Measurements from ENCODE around the gene CD47.

GRCh38 chr3:108070356-108070755 is 20.5 kb downstream of the CD47 start:
- TF ChIP-seq POLR2AphosphoS5 (IDR thresholded peaks at IDR 0.05; ENCODE audit: low read depth) (no peak), CTCF (IDR thresholded peaks at IDR 0.05; ENCODE audit: insufficient read depth, low read length) (no peak), GABPA (IDR thresholded peaks at IDR 0.05; ENCODE audit: low read depth) (no peak), SPI1 (IDR thresholded peaks at IDR 0.05; ENCODE audit: borderline replicate concordance, low read depth) (no peak), REST (IDR thresholded peaks at IDR 0.05; ENCODE audit: insufficient replicate concordance, low read depth) (no peak)

Data from HL-60 (cell line).